OCI-LY7 (cell line): ENCODE measurements around the gene MEIS2. TPM values are rescaled to one million over a fixed set of nuclear protein-coding genes. Genes with fewer than 3 reads are reported as not detected.

Experiments
- BruUV-seq: library from RNA; stranded (reverse); fragments of 400-500 nt; replicated peaks from 2 replicates; lab custom pipeline; 2021; lab: Mats Ljungman, UMichigan
- CTCF ChIA-PET: fragments of 300-600 bp; sonication (Branson Sonifier 250); formaldehyde crosslinking; loops from one replicate; lab custom pipeline; 2022; ENCODE audit warnings: antibody characterized with exemption; ENCODE audit not compliant: unreplicated experiment; lab: Charles Lee
- POLR2A ChIA-PET: fragments of 300-600 bp; sonication (Branson Sonifier 250); formaldehyde crosslinking; loops from one replicate; lab custom pipeline; 2022; ENCODE audit warnings: antibody characterized with exemption; lab: Charles Lee
- DNase-seq: peaks from one replicate; pipeline ENCODE4 v3.0.0-alpha.2; 2015; ENCODE audit warnings: low spot score
- H2AFZ ChIP-seq: fragments of 200-600 bp; sonication (generic), shearing (Covaris generic); 2 replicates; pipeline ENCODE4 v1.6.1; 2014; ENCODE audit warnings: mild to moderate bottlenecking, antibody characterized with exemption, low read length, moderate library complexity
- H3K27ac ChIP-seq: fragments of 200-600 bp; sonication (generic); 2 replicates; pipeline ENCODE4 v1.5.1; 2014; ENCODE audit warnings: mixed run types, low read depth, mild to moderate bottlenecking, moderate library complexity, low read length, inconsistent platforms; ENCODE audit not compliant: poor library complexity, severe bottlenecking
- H3K36me3 ChIP-seq: fragments of 200-600 bp; sonication (generic); 2 replicates; pipeline ENCODE4 v1.6.1; 2014; ENCODE audit warnings: mild to moderate bottlenecking, antibody characterized with exemption, low read length, moderate library complexity, mixed read lengths; ENCODE audit not compliant: insufficient read depth
- H3K4me1 ChIP-seq: fragments of 200-600 bp; sonication (generic); 2 replicates; pipeline ENCODE4 v1.5.1; 2014; ENCODE audit warnings: mild to moderate bottlenecking, low read length; ENCODE audit not compliant: insufficient read depth, poor library complexity, severe bottlenecking
- H3K4me2 ChIP-seq: fragments of 200-600 bp; sonication (generic); 2 replicates; pipeline ENCODE4 v1.6.1; 2014; ENCODE audit warnings: mild to moderate bottlenecking, low read length
- H3K4me3 ChIP-seq: fragments of 200-600 bp; sonication (generic); 2 replicates; pipeline ENCODE4 v1.5.1; 2014; ENCODE audit warnings: mild to moderate bottlenecking, low read depth, low read length; ENCODE audit not compliant: poor library complexity, severe bottlenecking
- H3K79me2 ChIP-seq: fragments of 200-600 bp; sonication (generic); 2 replicates; pipeline ENCODE4 v1.6.1; 2016; ENCODE audit warnings: low read depth, mild to moderate bottlenecking, low read length, moderate library complexity, mixed read lengths; ENCODE audit not compliant: insufficient read depth
- H3K9me2 ChIP-seq: fragments of 200-600 bp; sonication (generic); 2 replicates; pipeline ENCODE4 v1.6.1; 2016; ENCODE audit warnings: mild to moderate bottlenecking, low read length, mixed read lengths; ENCODE audit not compliant: insufficient read depth
- H3K9me3 ChIP-seq: fragments of 200-600 bp; sonication (generic); 2 replicates; pipeline ENCODE4 v1.6.1; 2014; ENCODE audit warnings: mild to moderate bottlenecking, mixed run types, low read length, mixed read lengths
- H4K20me1 ChIP-seq: fragments of 200-600 bp; sonication (generic); 2 replicates; pipeline ENCODE4 v1.6.1; 2014; ENCODE audit warnings: mild to moderate bottlenecking, antibody characterized with exemption, low read length, moderate library complexity, mixed read lengths; ENCODE audit not compliant: insufficient read depth
- CTCF ChIP-seq: fragments of 200-600 bp; sonication (generic); conservative IDR thresholded peaks from 2 replicates; pipeline ENCODE4 v1.5.1; 2014; ENCODE audit warnings: mild to moderate bottlenecking, antibody characterized with exemption, low read length, moderate library complexity, mixed read lengths
- EZH2phosphoT487 ChIP-seq: fragments of 200-600 bp; sonication (generic); IDR thresholded peaks from 2 replicates; pipeline ENCODE4 v1.6.1; 2018; ENCODE audit warnings: low read depth, borderline replicate concordance, mild to moderate bottlenecking, mixed run types, antibody characterized with exemption, low read length, moderate library complexity, mixed read lengths
- intact Hi-C: fragments of 100-400 bp; cut with micrococcal nuclease; formaldehyde crosslinking; loops from one replicate; pipeline ENCODE4 v1.10.0; 2022; ENCODE audit not compliant: unreplicated experiment
- total RNA-seq, 2 experiments: library from RNA; depleted of rRNA in 1 of 2; stranded (reverse); fragments of >200 nt in 1 of 2; shearing (Covaris generic) in 1 of 2; gene quantifications; 2 replicates each; pipeline ENCODE4 v1.2.3, GENCODE V29; 2014 to 2022

MEIS2 gene
- total RNA-seq, 2 experiments from 2014 or later = 31.0 to 35.8 TPM

GRCh38 chr15:36917411-36918267 lies 182.7 kb downstream of the MEIS2 start:
- Histone ChIP-seq H3K4me3 (no peak overlapping the region), H4K20me1 (no peaks in the 10 kb centered on the region), H3K4me2 (no peak overlapping the region), H3K27ac (no peak overlapping the region), H3K9me3 (no peaks in the 10 kb centered on the region), H2AFZ (no peak overlapping the region), H3K36me3 (no peaks in the 10 kb centered on the region; the same call in 1 of the 2 replicates), H3K9me2 (0 out of 2 replicates have a peak, but pooled peaks cover 3% of the 10 kb centered on the region), H3K4me1 (no peaks in the 10 kb centered on the region), H3K79me2 (no peaks in the 10 kb centered on the region)
- intact Hi-C loops = no loop called here
- POLR2A ChIA-PET = no interaction called here
- TF ChIP-seq CTCF (no peak), EZH2phosphoT487 (no peak)
- CTCF ChIA-PET = no interaction called here
- no peak for DNase-seq
- BruUV-seq = no TSS peak

- H3K9me2 ChIP-seq = 0 out of 2 replicates have a peak, but pooled peaks cover 3% of the 10 kb centered on the region
- TF ChIP-seq CTCF (no peak), EZH2phosphoT487 (no peak)
- intact Hi-C loops = no loop called here
- H3K27ac ChIP-seq = no peak overlapping the region
- DNase-seq = no peak
- H4K20me1 ChIP-seq = no peaks in the 10 kb centered on the region
- POLR2A ChIA-PET = interaction anchor here (0.7 to 0.8 kb wide), 2 partner anchors 14 to 25 kb away, joined by 3 to 4 read pairs; no protein-coding TSS in a partner anchor
- H3K4me2 ChIP-seq = no peak overlapping the region
- BruUV-seq = no TSS peak
- no peak overlapping the region for H3K4me3 ChIP-seq
- H3K4me1 ChIP-seq = no peaks in the 10 kb centered on the region
- no peak overlapping the region for H2AFZ ChIP-seq
- no peaks in the 10 kb centered on the region for H3K79me2 ChIP-seq
- H3K9me3 ChIP-seq = no peaks in the 10 kb centered on the region
- CTCF ChIA-PET = no interaction called here
- no peaks in the 10 kb centered on the region for H3K36me3 ChIP-seq
These were observed 185.2 kb downstream of the MEIS2 start for GRCh38 chr15:36914960-36915808.
